GM12878 (cell line): Measurements from ENCODE around the gene PAPOLG. TPM values are rescaled to one million over a fixed set of nuclear protein-coding genes. Genes with fewer than 3 reads are reported as not detected.

ENCODE experiments used
- ATAC-seq: fragments of 200-7000 bp; cut with Tn5 transposase; 3 replicates; pipeline ENCODE4 v1.9.1; 2020; ENCODE audit warnings: mild to moderate bottlenecking, moderate library complexity
- BruUV-seq: library from RNA; stranded (reverse); fragments of 400-500 nt; replicated peaks from 2 replicates; lab custom pipeline; 2021; lab: Mats Ljungman, UMichigan
- CTCF ChIA-PET: fragments of 300-600 bp; sonication (Branson Sonifier 250); formaldehyde crosslinking; extraction: SDS; loops from one replicate; lab custom pipeline; 2021; ENCODE audit warnings: inconsistent platforms; lab: Yijun Ruan, JAX
- POLR2A ChIA-PET: fragments of 350-600 bp; formaldehyde crosslinking; extraction: SDS; loops from one replicate; lab custom pipeline; 2021; ENCODE audit warnings: inconsistent platforms; lab: Charles Lee
- RAD21 ChIA-PET: fragments of 300-600 bp; sonication (Branson Sonifier 250); formaldehyde crosslinking; loops from one replicate; lab custom pipeline; 2023; ENCODE audit warnings: antibody characterized with exemption; ENCODE audit not compliant: unreplicated experiment; lab: Charles Lee
- SMC1A ChIA-PET: fragments of 300-600 bp; sonication (Branson Sonifier 250); formaldehyde crosslinking; loops from one replicate; lab custom pipeline; 2023; ENCODE audit not compliant: unreplicated experiment, uncharacterized antibody; lab: Charles Lee
- DNase-seq: peaks from one replicate; pipeline ENCODE4 v3.0.0-alpha.2; 2011; ENCODE audit warnings: low read depth, low spot score
- FAIRE-seq: peaks from 3 replicates; lab custom pipeline; 2011; peaks lifted over from hg19 to GRCh38; lab: Jason Lieb, UNC
- H2AFZ ChIP-seq: 2 replicates; pipeline ENCODE4 v1.6.0; 2011; ENCODE audit warnings: low read depth, low read length, control low read depth; ENCODE audit not compliant: control insufficient read depth
- H3K27ac ChIP-seq: 2 replicates; pipeline ENCODE4 v1.5.1; 2011; ENCODE audit warnings: control low read depth; ENCODE audit not compliant: control insufficient read depth, insufficient read depth
- H3K27me3 ChIP-seq, 2 experiments: replicated peaks in 1 of 2; 2 replicates each; pipeline versions ENCODE4 v1.6.0 to v1.6.1; 2011; ENCODE audit warnings: low read length in 1 of 2; ENCODE audit not compliant: control insufficient read depth in 2 of 2, insufficient read depth in 2 of 2
- H3K36me3 ChIP-seq, 2 experiments: 2 replicates each; pipeline ENCODE4 v1.5.1; 2011; ENCODE audit warnings: low read length in 1 of 2; ENCODE audit not compliant: control insufficient read depth in 2 of 2, insufficient read depth in 2 of 2
- H3K4me1 ChIP-seq: 2 replicates; pipeline ENCODE4 v1.6.1; 2011; ENCODE audit warnings: mild to moderate bottlenecking, low read length, moderate library complexity, mixed read lengths; ENCODE audit not compliant: control insufficient read depth, insufficient read depth
- H3K4me2 ChIP-seq: 2 replicates; pipeline ENCODE4 v1.6.0; 2011; ENCODE audit warnings: control low read depth; ENCODE audit not compliant: control insufficient read depth, insufficient read depth
- H3K4me3 ChIP-seq: fragments of 200-600 bp; sonication (generic); 2 replicates; pipeline ENCODE4 v1.5.1; 2016
- H3K79me2 ChIP-seq: 2 replicates; pipeline ENCODE4 v1.6.0; 2011; ENCODE audit warnings: low read length; ENCODE audit not compliant: control insufficient read depth, insufficient read depth
- H3K9ac ChIP-seq: 2 replicates; pipeline ENCODE4 v1.8.0; 2011; ENCODE audit warnings: low read length, control low read depth, mixed read lengths; ENCODE audit not compliant: control insufficient read depth, insufficient read depth
- H3K9me3 ChIP-seq: replicated peaks from 3 replicates; pipeline ENCODE4 v1.5.1; 2011; ENCODE audit warnings: mild to moderate bottlenecking, low read length; ENCODE audit not compliant: control insufficient read depth, insufficient read depth
- H4K20me1 ChIP-seq: 2 replicates; pipeline ENCODE4 v1.6.0; 2011; ENCODE audit not compliant: control insufficient read depth, insufficient read depth
- CHD1 ChIP-seq: IDR thresholded peaks from 2 replicates; pipeline ENCODE4 v1.6.1; 2012; ENCODE audit warnings: low read depth, low read length, improper control_type of control experiment
- JUND ChIP-seq: IDR thresholded peaks from 2 replicates; pipeline ENCODE4 v1.6.1; 2012; ENCODE audit warnings: low read depth, mild to moderate bottlenecking, low read length, improper control_type of control experiment, moderate library complexity
- LARP7 ChIP-seq: fragments of 450-650 bp; IDR thresholded peaks from 2 replicates; pipeline ENCODE4 v1.6.1; 2017; ENCODE audit warnings: mild to moderate bottlenecking
- MEF2A ChIP-seq: IDR thresholded peaks from 2 replicates; pipeline ENCODE4 v1.6.1; 2011; ENCODE audit warnings: low read depth, mild to moderate bottlenecking, low read length, moderate library complexity; ENCODE audit not compliant: insufficient read depth
- NBN ChIP-seq: fragments of 450-650 bp; IDR thresholded peaks from 2 replicates; pipeline ENCODE4 v1.6.1; 2016
- PML ChIP-seq: IDR thresholded peaks from 2 replicates; pipeline ENCODE4 v1.6.1; 2012; ENCODE audit warnings: low read length, inconsistent platforms
- POLR2A ChIP-seq: IDR thresholded peaks from 2 replicates; pipeline ENCODE4 v1.6.1; 2011; ENCODE audit warnings: low read depth, mild to moderate bottlenecking, low read length
- RCOR1 ChIP-seq: conservative IDR thresholded peaks from 2 replicates; pipeline ENCODE4 v1.6.1; 2012; ENCODE audit warnings: low read depth, low read length, improper control_type of control experiment
- SMAD1 ChIP-seq: fragments of 450-650 bp; IDR thresholded peaks from 2 replicates; pipeline ENCODE4 v1.6.1; 2018; ENCODE audit warnings: mild to moderate bottlenecking, low read depth; ENCODE audit not compliant: partially characterized antibody
- SP1 ChIP-seq: IDR thresholded peaks from one replicate; pipeline ENCODE4 v1.6.1; 2011; ENCODE audit warnings: low read depth, low read length
- SREBF1 ChIP-seq: IDR thresholded peaks from 2 replicates; pipeline ENCODE4 v1.6.1; 2012; ENCODE audit warnings: mild to moderate bottlenecking, low read length
- ZNF274 ChIP-seq: IDR thresholded peaks from one replicate; pipeline ENCODE4 v1.8.0; 2011; ENCODE audit not compliant: insufficient read length, insufficient read depth
- WGBS: methylation state at CpG from one replicate; pipeline ENCODE4 v1.1.6; 2016; ENCODE audit warnings: low lambda C conversion rate; ENCODE audit not compliant: insufficient replicate concordance, insufficient coverage; ENCODE audit errors: missing lambda C conversion rate; 5-methylcytosine and 5-hydroxymethylcytosine counted together
- in situ Hi-C: fragments of 300-500 bp; cut with MboI; formaldehyde crosslinking; loops from 9 replicates; pipeline ENCODE4 v1.14.3; 2018; ENCODE audit warnings: mixed read lengths
- intact Hi-C: fragments of 100-400 bp; cut with micrococcal nuclease; formaldehyde crosslinking; loops from one replicate; pipeline ENCODE4 v1.14.2; 2022; ENCODE audit not compliant: unreplicated experiment
- polyA plus RNA-seq, 11 experiments: library from polyadenylated mRNA; depleted of rRNA in 4 of 11; unstranded in 6 of 11; stranded (reverse) in 5 of 11; fragments of >200 nt; fragmentation: Nextera tagmentation in 4 of 11; fragmentation: Illumina TruSeq in 1 of 11; extraction: Ambion mirVana in 4 of 11; extraction: Trizol in 1 of 11; gene quantifications; 1 replicate in 1 of 11; 2 replicates in 10 of 11; pipeline versions ENCODE4 v1.2.1 to v1.2.3, GENCODE V29; 2011 to 2016; ENCODE audit warnings: inconsistent platforms in 2 of 11, missing spikeins in 2 of 11, low read depth in 1 of 11
- total RNA-seq, 4 experiments: library from RNA; depleted of rRNA in 3 of 4; stranded (reverse); fragments of >200 nt in 3 of 4; fragmentation: Illumina TruSeq in 1 of 4; extraction: Trizol in 1 of 4; gene quantifications; 2 replicates each; pipeline versions ENCODE4 v1.2.1 to v1.2.3, GENCODE V29; 2013 to 2021
- TF ChIP-seq, protein P1 (sequence below): fragments of 450-650 bp; IDR thresholded peaks from 2 replicates; pipeline ENCODE4 v1.6.1; 2017; ENCODE audit warnings: borderline replicate concordance
- TF ChIP-seq, protein P2 (sequence below): IDR thresholded peaks from 2 replicates; pipeline ENCODE4 v1.6.1; 2011; ENCODE audit warnings: borderline replicate concordance, low read depth, mild to moderate bottlenecking, moderate library complexity, mixed read lengths, low read length; ENCODE audit not compliant: insufficient read depth; ENCODE audit errors: extremely low read length

PAPOLG gene
- total and polyA plus RNA-seq, 10 of the 15 experiments (the other 5 are each of a cell fraction or from before 2014, with no cell fraction given), result 4.2 to 15.8 (median 10.7) TPM

DNA sequence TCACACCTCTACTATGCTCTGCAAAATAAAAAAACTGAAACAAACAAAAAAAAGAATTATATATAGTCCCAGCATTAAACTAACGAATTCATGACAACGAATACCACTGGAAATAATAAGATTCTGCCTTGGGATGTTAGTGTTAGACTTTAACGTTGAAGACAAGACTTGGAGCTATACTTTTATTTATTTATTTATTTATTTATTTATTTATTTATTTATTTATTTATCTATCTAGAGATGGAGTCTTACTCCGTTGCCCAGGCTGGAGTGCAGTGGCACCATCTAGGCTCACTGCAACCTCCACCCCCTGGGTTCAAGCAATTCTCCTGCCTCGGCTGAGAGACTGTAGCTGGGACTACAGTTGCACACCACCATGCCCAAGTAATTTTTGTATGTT lies 27.2 kb upstream of the PAPOLG start:
- 60% methylated on average over 5 of the region's 5 CpGs for WGBS
- Histone ChIP-seq H3K9ac (no peak overlapping the region), H3K4me1 (no peaks in the 10 kb centered on the region), H3K79me2 (no peaks in the 10 kb centered on the region), H3K36me3 (no peaks in the 10 kb centered on the region), H4K20me1 (no peaks in the 10 kb centered on the region), H3K9me3 (no peaks in the 10 kb centered on the region), H3K27ac (no peak overlapping the region), H3K4me3 (no peak overlapping the region), H3K4me2 (no peak overlapping the region), H3K27me3 (no peaks in the 10 kb centered on the region), H2AFZ (no peak overlapping the region)
- ChIA-PET POLR2A (no interaction called here), RAD21 (no interaction called here), SMC1A (interaction anchor here (0.6 kb wide), 1 partner anchor 512 kb away, joined by 3 read pairs; no protein-coding TSS in a partner anchor), CTCF (interaction anchor here (1.8 kb wide), 1 partner anchor 271 kb away, joined by 4 read pairs; no protein-coding TSS in a partner anchor)
- BruUV-seq, result no TSS peak
- ATAC-seq (no peak), FAIRE-seq (no peak), DNase-seq (no peak)
- intact Hi-C loops (no loop called here), in situ Hi-C loops (no loop called here)
- TF ChIP-seq MEF2A (no peak), SMAD1 (no peak), RCOR1 (no peak), LARP7 (no peak), CHD1 (no peak), POLR2A (no peak), SP1 (no peak), PML (no peak), JUND (no peak), SREBF1 (no peak), ZNF274 (no peak), NBN (no peak)
- TF ChIP-seq, protein P1, sequence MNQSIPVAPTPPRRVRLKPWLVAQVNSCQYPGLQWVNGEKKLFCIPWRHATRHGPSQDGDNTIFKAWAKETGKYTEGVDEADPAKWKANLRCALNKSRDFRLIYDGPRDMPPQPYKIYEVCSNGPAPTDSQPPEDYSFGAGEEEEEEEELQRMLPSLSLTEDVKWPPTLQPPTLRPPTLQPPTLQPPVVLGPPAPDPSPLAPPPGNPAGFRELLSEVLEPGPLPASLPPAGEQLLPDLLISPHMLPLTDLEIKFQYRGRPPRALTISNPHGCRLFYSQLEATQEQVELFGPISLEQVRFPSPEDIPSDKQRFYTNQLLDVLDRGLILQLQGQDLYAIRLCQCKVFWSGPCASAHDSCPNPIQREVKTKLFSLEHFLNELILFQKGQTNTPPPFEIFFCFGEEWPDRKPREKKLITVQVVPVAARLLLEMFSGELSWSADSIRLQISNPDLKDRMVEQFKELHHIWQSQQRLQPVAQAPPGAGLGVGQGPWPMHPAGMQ, result no peak
- TF ChIP-seq, protein P2, sequence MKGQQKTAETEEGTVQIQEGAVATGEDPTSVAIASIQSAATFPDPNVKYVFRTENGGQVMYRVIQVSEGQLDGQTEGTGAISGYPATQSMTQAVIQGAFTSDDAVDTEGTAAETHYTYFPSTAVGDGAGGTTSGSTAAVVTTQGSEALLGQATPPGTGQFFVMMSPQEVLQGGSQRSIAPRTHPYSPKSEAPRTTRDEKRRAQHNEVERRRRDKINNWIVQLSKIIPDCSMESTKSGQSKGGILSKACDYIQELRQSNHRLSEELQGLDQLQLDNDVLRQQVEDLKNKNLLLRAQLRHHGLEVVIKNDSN, result no peak
